H1 (cell line): Measurements from ENCODE around the gene ARHGDIG. TPM values are rescaled to one million over a fixed set of nuclear protein-coding genes. Genes with fewer than 3 reads are reported as not detected.

Source experiments
- BCL11A ChIP-seq, 2 experiments: IDR thresholded peaks; one replicate each; pipeline ENCODE4 v1.6.1; 2011; ENCODE audit warnings: low read depth in 2 of 2, low read length in 2 of 2, mild to moderate bottlenecking in 2 of 2
- CHD7 ChIP-seq: fragments of 300-600 bp; sonication (generic); IDR thresholded peaks from 2 replicates; pipeline ENCODE4 v1.7.1; 2012; ENCODE audit warnings: low read length, moderate library complexity, mild to moderate bottlenecking, inconsistent platforms; ENCODE audit not compliant: insufficient replicate concordance
- CTCF ChIP-seq, 3 experiments: IDR thresholded peaks; 1 replicate in 2 of 3; 2 replicates in 1 of 3; pipeline versions ENCODE4 v1.5.1 to v1.6.1; 2011; ENCODE audit warnings: low read length in 3 of 3, mild to moderate bottlenecking in 3 of 3, inconsistent platforms in 2 of 3, low read depth in 1 of 3, moderate library complexity in 1 of 3; ENCODE audit not compliant: insufficient read depth in 1 of 3; ENCODE audit errors: control extremely low read depth in 1 of 3
- KDM1A ChIP-seq: fragments of 200-600, 300-600 bp; sonication (generic); IDR thresholded peaks from 2 replicates; pipeline ENCODE4 v1.7.1; 2016; ENCODE audit warnings: mild to moderate bottlenecking, low read length, borderline replicate concordance
- NANOG ChIP-seq: IDR thresholded peaks from 2 replicates; pipeline ENCODE4 v1.6.1; 2011; ENCODE audit warnings: low read length, low read depth, mild to moderate bottlenecking, inconsistent platforms; ENCODE audit not compliant: insufficient read depth, poor library complexity, severe bottlenecking
- SIX5 ChIP-seq: IDR thresholded peaks from 2 replicates; pipeline ENCODE4 v1.6.1; 2011; ENCODE audit warnings: mild to moderate bottlenecking, low read depth, low read length
- ZNF274 ChIP-seq: IDR thresholded peaks from 2 replicates; pipeline ENCODE4 v1.7.0; 2012; ENCODE audit warnings: low read length, borderline replicate concordance; ENCODE audit errors: extremely low read depth
- polyA plus RNA-seq, 7 experiments: library from polyadenylated mRNA; depleted of rRNA in 3 of 7; stranded (reverse) in 5 of 7; unstranded in 2 of 7; fragments of >200 nt in 5 of 7; fragments of 200-250 nt in 2 of 7; gene quantifications; 1 replicate in 5 of 7; 2 replicates in 1 of 7; 4 replicates in 1 of 7; pipeline versions ENCODE4 v1.2.1 to v1.2.3, GENCODE V29; 2011 to 2013; ENCODE audit warnings: missing spikeins in 2 of 7, mixed read lengths in 2 of 7
- total RNA-seq: library from RNA; stranded (reverse); fragmentation: NEBNext Ultra II Directional; extraction: Animal tissue kit (Norgen Biotek cat#: 25700); gene quantifications from 2 replicates; pipeline ENCODE4 v1.2.1, GENCODE V29; 2021

ARHGDIG gene
- total and polyA plus RNA-seq, 2 of the 8 experiments (the other 6 are each of a cell fraction or from before 2014, with no cell fraction given): 1.2 to 2.9 TPM

- no peak for TF ChIP-seq BCL11A (IDR thresholded peaks at IDR 0.05; ENCODE audit: low read depth in 2 of 2, low read length in 2 of 2)
- TF ChIP-seq SIX5: no peak
- no peak for TF ChIP-seq ZNF274
- TF ChIP-seq CHD7: no peak
- no peak for TF ChIP-seq NANOG
- no peak for TF ChIP-seq KDM1A
- no peak for TF ChIP-seq CTCF (IDR thresholded peaks at IDR 0.05; ENCODE audit: control extremely low read depth in 1 of 3, insufficient read depth in 1 of 3, low read depth in 1 of 3, low read length in 3 of 3)
These were observed 6.6 kb upstream of the ARHGDIG start (continued) for GRCh38 chr16:273547-274421.
